Loucy (cell line): ENCODE data around the gene PRPSAP2.

Source experiments
- H2AFZ ChIP-seq: fragments of 200-600 bp; sonication (generic); 2 replicates; pipeline ENCODE4 v1.6.0; 2016; ENCODE audit warnings: antibody characterized with exemption, mild to moderate bottlenecking, low read length, moderate library complexity
- H3F3A ChIP-seq: fragments of 200-600 bp; 2 replicates; pipeline ENCODE4 v1.6.0; 2016; ENCODE audit warnings: antibody characterized with exemption, low read depth, mild to moderate bottlenecking
- H3K27me3 ChIP-seq: fragments of 200-600 bp; sonication (generic); 2 replicates; pipeline ENCODE4 v1.6.1; 2014; ENCODE audit warnings: low read length, mild to moderate bottlenecking; ENCODE audit not compliant: insufficient read depth, poor library complexity, severe bottlenecking
- H3K36me3 ChIP-seq: fragments of 200-600 bp; sonication (generic); 2 replicates; pipeline ENCODE4 v1.6.1; 2016; ENCODE audit warnings: low read length; ENCODE audit not compliant: insufficient read depth
- H3K4me1 ChIP-seq: fragments of 200-600 bp; sonication (generic); 2 replicates; pipeline ENCODE4 v1.5.1; 2014; ENCODE audit warnings: low read length, mild to moderate bottlenecking; ENCODE audit not compliant: insufficient read depth, poor library complexity, severe bottlenecking
- H3K4me2 ChIP-seq: fragments of 200-600 bp; sonication (generic); 2 replicates; pipeline ENCODE4 v1.6.0; 2014; ENCODE audit warnings: antibody characterized with exemption, low read length, low read depth, mild to moderate bottlenecking; ENCODE audit not compliant: poor library complexity, severe bottlenecking
- H3K4me3 ChIP-seq: fragments of 200-600 bp; sonication (generic); 2 replicates; pipeline ENCODE4 v1.5.1; 2014; ENCODE audit warnings: low read length, mild to moderate bottlenecking, mixed read lengths; ENCODE audit not compliant: poor library complexity, severe bottlenecking
- H3K79me2 ChIP-seq: fragments of 200-600 bp; sonication (generic); 2 replicates; pipeline ENCODE4 v1.6.1; 2014; ENCODE audit warnings: low read length; ENCODE audit not compliant: insufficient read depth
- H3K9ac ChIP-seq: fragments of 200-600 bp; sonication (generic); 2 replicates; pipeline ENCODE4 v1.6.0; 2014; ENCODE audit warnings: mild to moderate bottlenecking, low read depth, low read length, moderate library complexity; ENCODE audit not compliant: poor library complexity, severe bottlenecking
- H3K9me2 ChIP-seq: fragments of 200-600 bp; sonication (generic); replicated peaks from 2 replicates; pipeline ENCODE4 v1.6.1; 2016; ENCODE audit warnings: low read depth, low read length, mixed read lengths
- H3K9me3 ChIP-seq: fragments of 200-600 bp; sonication (generic); 2 replicates; pipeline ENCODE4 v1.6.1; 2014; ENCODE audit warnings: mild to moderate bottlenecking, antibody characterized with exemption, low read length, low read depth; ENCODE audit not compliant: insufficient read depth
- H4K20me1 ChIP-seq: fragments of 200-600 bp; sonication (generic); 2 replicates; pipeline ENCODE4 v1.6.0; 2014; ENCODE audit warnings: antibody characterized with exemption, low read length, mild to moderate bottlenecking; ENCODE audit not compliant: insufficient read depth, poor library complexity, severe bottlenecking
- CTCF ChIP-seq: fragments of 200-600 bp; sonication (generic); conservative IDR thresholded peaks from 2 replicates; pipeline ENCODE4 v1.5.1; 2014; ENCODE audit warnings: mild to moderate bottlenecking, antibody characterized with exemption, low read length
- EZH2phosphoT487 ChIP-seq: fragments of 200-600 bp; IDR thresholded peaks from 2 replicates; pipeline ENCODE4 v1.6.1; 2018; ENCODE audit warnings: antibody characterized with exemption, mild to moderate bottlenecking, moderate library complexity, borderline replicate concordance

PRPSAP2 gene

GRCh38 chr17:18848501-18848900, 9.4 kb upstream of the PRPSAP2 start:
- H3K4me2 ChIP-seq = no peak overlapping the region

GRCh38 chr17:18850679-18851078, 7.3 kb upstream of the PRPSAP2 start:
- Histone ChIP-seq H3K9me3 (no peaks in the 10 kb centered on the region), H3K79me2 (peaks cover 6% of the 10 kb centered on the region), H3K9me2 (no peaks in the 10 kb centered on the region), H3K36me3 (no peaks in the 10 kb centered on the region), H3K27me3 (no peaks in the 10 kb centered on the region), H4K20me1 (no peaks in the 10 kb centered on the region), H3K9ac (no peak overlapping the region), H3K4me1 (peaks cover 7% of the 10 kb centered on the region), H3K4me2 (no peak overlapping the region), H3K4me3 (no peak overlapping the region), H2AFZ (no peak overlapping the region), H3F3A (no peaks in the 10 kb centered on the region)
- TF ChIP-seq EZH2phosphoT487 = no peak
- TF ChIP-seq CTCF = no peak

More at GRCh38 chr17:18848501-18848900, 9.4 kb upstream of the PRPSAP2 start:
- Histone ChIP-seq H3K9me2 (no peaks in the 10 kb centered on the region), H3K79me2 (no peaks in the 10 kb centered on the region), H3F3A (no peaks in the 10 kb centered on the region), H4K20me1 (no peaks in the 10 kb centered on the region), H3K4me1 (no peaks in the 10 kb centered on the region), H2AFZ (no peak overlapping the region), H3K4me3 (no peak overlapping the region), H3K27me3 (no peaks in the 10 kb centered on the region), H3K9me3 (no peaks in the 10 kb centered on the region), H3K9ac (no peak overlapping the region), H3K36me3 (no peaks in the 10 kb centered on the region)
- TF ChIP-seq CTCF (no peak), EZH2phosphoT487 (no peak)

- Histone ChIP-seq H3K9me2 (no peaks in the 10 kb centered on the region), H3K36me3 (no peaks in the 10 kb centered on the region), H4K20me1 (no peaks in the 10 kb centered on the region), H3K9ac (no peak overlapping the region), H3K9me3 (no peaks in the 10 kb centered on the region), H3F3A (no peaks in the 10 kb centered on the region), H3K4me2 (no peak overlapping the region), H3K4me1 (peaks cover 8% of the 10 kb centered on the region), H3K27me3 (no peaks in the 10 kb centered on the region), H3K4me3 (no peak overlapping the region), H2AFZ (no peak overlapping the region), H3K79me2 (peaks cover 8% of the 10 kb centered on the region)
- TF ChIP-seq EZH2phosphoT487 (no peak), CTCF (peak; percentile 31)
These were observed 6.7 kb upstream of the PRPSAP2 start for GRCh38 chr17:18851201-18851600.
